ENCODE data around the gene PMM2. TPM values are rescaled to one million over a fixed set of nuclear protein-coding genes. Genes with fewer than 3 reads are reported as not detected.

PMM2 gene
- total RNA-seq, 1 experiment from 2014 or later, result 53.3 TPM

DNA sequence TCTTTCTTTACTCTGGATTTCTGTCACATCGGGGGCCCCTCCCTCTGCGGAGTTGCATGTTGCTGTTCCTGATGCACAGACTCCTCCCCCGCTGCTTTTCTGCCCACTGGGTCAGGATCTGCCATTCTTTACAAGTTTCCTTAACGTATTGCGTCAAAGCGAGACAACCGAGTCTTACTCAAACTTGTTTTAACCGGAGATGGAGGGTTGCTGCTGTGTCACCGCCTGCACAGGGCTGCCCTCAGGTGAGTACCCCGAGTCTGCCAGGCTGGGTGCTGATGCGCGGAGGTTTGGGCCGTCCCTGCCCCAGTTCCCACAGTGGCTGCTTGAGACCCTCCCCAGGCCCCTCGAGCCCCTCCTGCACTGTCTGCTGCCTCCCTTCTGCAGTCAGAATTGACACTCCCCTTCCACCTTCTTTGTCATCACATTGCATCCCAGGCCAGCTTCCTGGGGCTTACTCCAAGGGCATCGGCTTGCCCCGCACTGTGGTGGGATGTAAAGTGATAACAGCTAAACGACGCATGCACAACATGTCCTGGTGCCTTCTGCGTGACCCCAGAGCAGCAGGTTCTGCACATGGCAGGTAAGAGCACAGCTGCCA lies 51.9 kb downstream of the PMM2 start:
- no peaks in the 10 kb centered on the region for H4K20me1 ChIP-seq (ENCODE audit: insufficient read depth)
- no TSS peak for BruUV-seq (replicated peaks)
- no peak overlapping the region for H2AFZ ChIP-seq (ENCODE audit: low read depth, low read length, poor library complexity, severe bottlenecking)
- peaks cover 28% of the 10 kb centered on the region for H3K79me2 ChIP-seq (ENCODE audit: insufficient read depth, low read length)
- no peaks in the 10 kb centered on the region for H3K9me2 ChIP-seq (ENCODE audit: insufficient read depth)
- no peak overlapping the region for H3K27ac ChIP-seq (ENCODE audit: low read depth, low read length)
- no peaks in the 10 kb centered on the region for H3K9me3 ChIP-seq (ENCODE audit: control insufficient read depth in 1 of 2, insufficient read depth in 1 of 2, low read depth in 1 of 2, low read length in 2 of 2)
- DNase-seq (ENCODE audit: low read depth, low spot score), result no peak
- H3K36me3 ChIP-seq (ENCODE audit: control insufficient read depth in 1 of 2, insufficient read depth in 2 of 2, low read length in 2 of 2), result peaks cover 14 to 40% of the 10 kb centered on the region in 2 experiments; a peak in 3 of 4 replicates
- no peak for ATAC-seq
- ChIA-PET RAD21 (ENCODE audit: low non-redundant PET in 1 of 2, low total read pairs in 2 of 2, uncharacterized antibody in 2 of 2, unreplicated experiment in 2 of 2) (no interaction called here), POLR2A (no interaction called here), CTCF (no interaction called here)
- no peak overlapping the region for H3K4me3 ChIP-seq (replicated peaks in 1 of 2; ENCODE audit: low read depth in 1 of 2, low read length in 2 of 2)
- H3K4me1 ChIP-seq (ENCODE audit: control insufficient read depth in 1 of 2, insufficient read depth in 2 of 2, low read length in 2 of 2), result no peaks in the 10 kb centered on the region; a peak in 1 of 4 replicates
- no peaks in the 10 kb centered on the region for H3K27me3 ChIP-seq (ENCODE audit: insufficient read depth, low read length)
- H3K4me2 ChIP-seq (ENCODE audit: low read length), result no peak overlapping the region
- no peak for TF ChIP-seq JUND (IDR thresholded peaks at IDR 0.05)
- no peak for TF ChIP-seq POLR2A (IDR thresholded peaks at IDR 0.05; ENCODE audit: borderline replicate concordance, extremely low read depth, insufficient read depth, insufficient read length)
- no peak for TF ChIP-seq EGR1 (IDR thresholded peaks at IDR 0.05; ENCODE audit: low read depth)
- TF ChIP-seq, protein P1, sequence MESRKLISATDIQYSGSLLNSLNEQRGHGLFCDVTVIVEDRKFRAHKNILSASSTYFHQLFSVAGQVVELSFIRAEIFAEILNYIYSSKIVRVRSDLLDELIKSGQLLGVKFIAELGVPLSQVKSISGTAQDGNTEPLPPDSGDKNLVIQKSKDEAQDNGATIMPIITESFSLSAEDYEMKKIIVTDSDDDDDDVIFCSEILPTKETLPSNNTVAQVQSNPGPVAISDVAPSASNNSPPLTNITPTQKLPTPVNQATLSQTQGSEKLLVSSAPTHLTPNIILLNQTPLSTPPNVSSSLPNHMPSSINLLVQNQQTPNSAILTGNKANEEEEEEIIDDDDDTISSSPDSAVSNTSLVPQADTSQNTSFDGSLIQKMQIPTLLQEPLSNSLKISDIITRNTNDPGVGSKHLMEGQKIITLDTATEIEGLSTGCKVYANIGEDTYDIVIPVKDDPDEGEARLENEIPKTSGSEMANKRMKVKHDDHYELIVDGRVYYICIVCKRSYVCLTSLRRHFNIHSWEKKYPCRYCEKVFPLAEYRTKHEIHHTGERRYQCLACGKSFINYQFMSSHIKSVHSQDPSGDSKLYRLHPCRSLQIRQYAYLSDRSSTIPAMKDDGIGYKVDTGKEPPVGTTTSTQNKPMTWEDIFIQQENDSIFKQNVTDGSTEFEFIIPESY (IDR thresholded peaks at IDR 0.05; ENCODE audit: extremely low read depth, insufficient replicate concordance, low read length), result no peak
- no peak for TF ChIP-seq ZFX (IDR thresholded peaks at IDR 0.05)
- no peak for TF ChIP-seq FOSL1 (IDR thresholded peaks at IDR 0.05; ENCODE audit: low read depth)
- TF ChIP-seq POLR2AphosphoS5 (IDR thresholded peaks at IDR 0.05; ENCODE audit: low read depth, low read length), result no peak
- TF ChIP-seq TCF7L2 (IDR thresholded peaks at IDR 0.05; ENCODE audit: borderline replicate concordance, extremely low read depth, insufficient read depth, insufficient read length), result no peak
- TF ChIP-seq YY1 (IDR thresholded peaks at IDR 0.05; ENCODE audit: extremely low read depth, insufficient replicate concordance, low read depth, low read length), result no peak
- TF ChIP-seq MAX (IDR thresholded peaks at IDR 0.05), result no peak
- no peak for TF ChIP-seq ZNF274 (IDR thresholded peaks at IDR 0.05; ENCODE audit: low read depth, low read length)
- TF ChIP-seq SRF (IDR thresholded peaks at IDR 0.05; ENCODE audit: low read depth), result no peak
- no peak for TF ChIP-seq EZH2phosphoT487 (IDR thresholded peaks at IDR 0.05; ENCODE audit: borderline replicate concordance)
- no peak for TF ChIP-seq EZH2 (IDR thresholded peaks at IDR 0.05)
- TF ChIP-seq REST (IDR thresholded peaks at IDR 0.05; ENCODE audit: low read depth), result no peak
- TF ChIP-seq CTCF (IDR thresholded peaks at IDR 0.05 in 2 of 3, conservative IDR thresholded peaks at IDR 0.05 in 1 of 3; ENCODE audit: borderline replicate concordance in 1 of 3, insufficient read depth in 1 of 3, low read depth in 2 of 3, low read length in 2 of 3), result no peak
- no peak for TF ChIP-seq ELF1 (IDR thresholded peaks at IDR 0.05; ENCODE audit: borderline replicate concordance, low read depth)
- no peak for TF ChIP-seq CBX3 (IDR thresholded peaks at IDR 0.05; ENCODE audit: low read depth)
- intact Hi-C loops (cut with micrococcal nuclease), result no loop called here
- H3K9ac ChIP-seq (ENCODE audit: low read length), result no peak overlapping the region

Data from HCT116 (cell line).